Cardiac muscle cell (in vitro differentiated cells and primary cell): ENCODE results near the gene FCHSD2. TPM values are rescaled to one million over a fixed set of nuclear protein-coding genes. Genes with fewer than 3 reads are reported as not detected.
"Not testable (repeated sequence)": the region's sequence is repeated elsewhere in the genome, so short reads cannot be mapped to it uniquely, and the experiment has no call there.

ENCODE experiments used
- DNase-seq, 2 donors: peaks; one replicate each; pipeline versions ENCODE4 v3.0.0 to v3.0.0-alpha.2; 2010 to 2017; ENCODE audit warnings: low read depth in 1 of 2, low spot score in 1 of 2
- H3K27ac ChIP-seq: fragments of 200-600 bp; sonication (generic); 2 replicates; pipeline ENCODE4 v1.5.1; 2016
- H3K27me3 ChIP-seq: fragments of 200-600 bp; sonication (generic); 2 replicates; pipeline ENCODE4 v1.6.0; 2016; ENCODE audit warnings: control low read depth
- H3K36me3 ChIP-seq: fragments of 200-600 bp; sonication (generic); 2 replicates; pipeline ENCODE4 v1.5.1; 2016; ENCODE audit warnings: control low read depth
- H3K4me1 ChIP-seq: fragments of 200-600 bp; sonication (generic); 2 replicates; pipeline ENCODE4 v1.8.1; 2017; ENCODE audit warnings: low read depth, mild to moderate bottlenecking, mixed run types
- H3K4me3 ChIP-seq: fragments of 200-600 bp; sonication (generic); 2 replicates; pipeline ENCODE4 v1.5.1; 2016; ENCODE audit warnings: mild to moderate bottlenecking
- H3K9me3 ChIP-seq: fragments of 200-600 bp; sonication (generic); 2 replicates; pipeline ENCODE4 v1.5.1; 2017; ENCODE audit warnings: low read depth, mild to moderate bottlenecking, control low read depth
- CTCF ChIP-seq: IDR thresholded peaks from 2 replicates; pipeline ENCODE4 v1.5.1; 2012; ENCODE audit warnings: low read depth, mild to moderate bottlenecking, low read length
- polyA plus RNA-seq: library from polyadenylated mRNA; unstranded; fragments of >200 nt; fragmentation: Nextera tagmentation; extraction: Ambion mirVana; gene quantifications from 2 replicates; pipeline ENCODE4 v1.2.1, GENCODE V29; 2016
- total RNA-seq: library from RNA; depleted of rRNA; stranded (reverse); fragments of >200 nt; gene quantifications from 2 replicates; pipeline ENCODE4 v1.2.3, GENCODE V29; 2016

The FCHSD2 gene
- total and polyA plus RNA-seq, 2 experiments from 2014 or later: 12.3 to 16.9 TPM

GRCh38 chr11:72912253-72912652 lies 229.9 kb downstream of the FCHSD2 start:
- no peak overlapping the region for H3K27ac ChIP-seq
- H3K36me3 ChIP-seq: no peaks in the 10 kb centered on the region
- no peak for DNase-seq
- no peak overlapping the region for H3K4me3 ChIP-seq
- no peaks in the 10 kb centered on the region for H3K9me3 ChIP-seq
- no peaks in the 10 kb centered on the region for H3K4me1 ChIP-seq
- no peaks in the 10 kb centered on the region for H3K27me3 ChIP-seq
- TF ChIP-seq CTCF: no peak

- not testable (repeated sequence) for H3K27ac ChIP-seq, H3K27me3 ChIP-seq, H3K4me1 ChIP-seq, H3K36me3 ChIP-seq, DNase-seq, H3K9me3 ChIP-seq, H3K4me3 ChIP-seq
These were observed 232.3 kb downstream of the FCHSD2 start for GRCh38 chr11:72909558-72910388.

- Histone ChIP-seq H3K4me3 (no peak overlapping the region), H3K27ac (no peak overlapping the region), H3K36me3 (no peaks in the 10 kb centered on the region), H3K4me1 (no peaks in the 10 kb centered on the region), H3K27me3 (no peaks in the 10 kb centered on the region), H3K9me3 (no peaks in the 10 kb centered on the region)
- DNase-seq: no peak
- TF ChIP-seq CTCF: no peak
These were observed 234.0 kb downstream of the FCHSD2 start for GRCh38 chr11:72908032-72908676.

- no peak for DNase-seq
- Histone ChIP-seq H3K9me3 (no peaks in the 10 kb centered on the region), H3K4me1 (no peaks in the 10 kb centered on the region), H3K4me3 (no peak overlapping the region), H3K27ac (no peak overlapping the region), H3K27me3 (no peaks in the 10 kb centered on the region), H3K36me3 (no peaks in the 10 kb centered on the region)
- no peak for TF ChIP-seq CTCF
These were observed 238.1 kb downstream of the FCHSD2 start for GRCh38 chr11:72904016-72904415.

- H3K4me3 ChIP-seq: no peak overlapping the region
- no peaks in the 10 kb centered on the region for H3K27me3 ChIP-seq
- no peaks in the 10 kb centered on the region for H3K4me1 ChIP-seq
- TF ChIP-seq CTCF: no peak
- no peak for DNase-seq
- no peaks in the 10 kb centered on the region for H3K9me3 ChIP-seq
- no peak overlapping the region for H3K27ac ChIP-seq
- no peaks in the 10 kb centered on the region for H3K36me3 ChIP-seq
These were observed 240.7 kb downstream of the FCHSD2 start for GRCh38 chr11:72901374-72901773.

GRCh38 chr11:72900013-72900412 lies 242.1 kb downstream of the FCHSD2 start:
- Histone ChIP-seq H3K27me3 (no peaks in the 10 kb centered on the region), H3K27ac (no peak overlapping the region), H3K4me3 (no peak overlapping the region), H3K9me3 (no peaks in the 10 kb centered on the region), H3K4me1 (no peaks in the 10 kb centered on the region), H3K36me3 (no peaks in the 10 kb centered on the region)
- TF ChIP-seq CTCF: no peak
- DNase-seq: no peak
